NCI-H1092 treated with DMSO at 0.1 percent for 48 hours (cell line): ENCODE results near the gene SOSTDC1.
A peak's percentile ranks its signal among the peaks of the same experiment; 100 is the strongest.
"Not testable (repeated sequence)": the region's sequence is repeated elsewhere in the genome, so short reads cannot be mapped to it uniquely, and the experiment has no call there.

Source experiments
- DNase-seq: peaks from one replicate; lab custom pipeline; 2025; lab: John Stamatoyannopoulos, UW

The SOSTDC1 gene

DNA sequence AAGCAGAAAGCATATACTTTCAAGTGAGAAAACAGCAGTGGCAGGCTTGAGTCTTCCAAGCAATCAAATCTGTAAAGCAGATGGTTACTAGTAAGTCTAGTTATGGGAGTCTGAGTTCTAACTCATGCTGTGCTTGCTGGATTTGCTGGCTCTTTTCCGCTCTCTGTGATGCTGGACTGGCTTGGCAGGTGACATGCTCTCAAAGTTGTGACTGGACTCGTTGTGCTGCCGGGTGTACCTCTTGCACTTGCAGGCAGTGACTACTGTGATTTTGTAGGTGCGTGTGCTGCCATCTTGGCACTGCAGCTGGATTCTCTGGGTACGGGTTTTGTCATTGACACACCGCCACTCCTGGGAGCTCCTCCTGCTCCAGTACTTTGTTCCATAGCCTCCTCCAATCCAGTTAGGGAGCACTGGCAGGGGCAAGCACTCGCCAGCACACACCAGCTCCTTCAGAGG lies 3.1 kb downstream of the SOSTDC1 start:
- no peak for DNase-seq

DNA sequence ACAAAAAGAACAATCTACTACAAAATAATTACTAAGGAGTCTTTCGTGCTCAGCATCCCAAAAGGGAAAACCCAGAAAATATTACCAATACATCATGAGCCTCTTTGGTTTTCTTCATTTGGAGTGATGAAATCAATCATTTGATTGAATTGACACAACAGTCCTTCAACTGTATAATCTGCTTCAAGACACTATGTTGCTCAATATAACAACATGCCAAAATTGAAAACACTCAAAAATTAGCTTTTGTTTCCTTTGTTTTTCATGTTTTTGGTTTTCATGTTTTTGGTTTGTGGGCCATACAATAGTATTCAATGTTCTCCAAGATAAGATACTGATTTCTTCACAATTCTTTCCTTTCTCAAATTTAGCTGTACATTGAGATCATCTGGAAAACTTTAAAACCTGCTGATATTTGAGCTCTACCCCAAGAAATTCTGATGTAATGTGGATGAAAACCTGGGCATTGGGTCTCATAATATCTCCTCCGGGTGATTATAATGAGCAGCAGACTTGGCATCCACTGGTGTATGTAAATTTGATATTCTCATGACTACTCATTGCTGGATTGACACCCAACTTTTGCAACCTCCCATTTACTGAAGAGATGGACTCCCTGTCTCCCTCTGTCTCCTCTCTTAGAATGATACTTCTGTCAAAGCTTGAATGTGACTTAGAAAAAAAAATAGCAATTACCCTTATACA lies 4.6 kb downstream of the SOSTDC1 start:
- DNase-seq = no peak

DNA sequence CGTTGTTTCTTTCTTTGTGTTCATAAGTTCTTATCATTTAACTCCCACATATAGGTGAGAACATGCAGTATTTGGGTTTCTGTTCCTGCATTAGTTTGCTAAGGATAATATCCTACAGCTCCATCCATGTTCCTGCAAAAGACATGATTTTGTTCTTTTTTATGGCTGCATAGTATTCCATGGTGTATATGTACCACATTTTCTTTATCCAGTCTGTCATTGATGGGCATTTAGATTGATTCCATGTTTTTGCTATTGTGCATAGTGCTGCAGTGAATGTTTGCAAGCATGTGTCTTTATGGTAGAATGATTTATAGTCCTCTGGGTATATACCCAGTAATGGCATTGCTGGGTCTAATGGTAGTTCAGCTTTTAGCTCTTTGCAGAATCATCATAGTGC lies 9.2 kb downstream of the SOSTDC1 start:
- not testable (repeated sequence) for DNase-seq

DNA sequence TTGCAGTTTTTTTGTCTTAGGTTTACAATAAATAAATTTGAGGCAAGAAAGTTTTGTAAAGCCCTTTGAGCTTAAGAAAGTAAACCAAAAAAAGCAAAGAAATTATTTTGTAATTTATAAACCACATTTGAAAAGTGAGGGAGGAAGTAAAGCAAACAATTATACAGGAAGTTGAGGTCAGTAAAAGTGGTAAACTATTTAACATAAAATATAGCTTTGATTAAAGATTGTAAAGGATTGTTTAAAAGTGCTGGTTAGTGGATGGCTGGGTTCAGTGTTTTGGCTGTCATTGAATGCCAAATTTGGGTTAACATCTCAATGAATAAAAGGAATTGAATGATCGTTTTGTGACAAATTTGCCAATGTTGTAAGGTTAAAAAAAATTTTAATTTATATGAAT lies 9.9 kb downstream of the SOSTDC1 start:
- no peak for DNase-seq

DNA sequence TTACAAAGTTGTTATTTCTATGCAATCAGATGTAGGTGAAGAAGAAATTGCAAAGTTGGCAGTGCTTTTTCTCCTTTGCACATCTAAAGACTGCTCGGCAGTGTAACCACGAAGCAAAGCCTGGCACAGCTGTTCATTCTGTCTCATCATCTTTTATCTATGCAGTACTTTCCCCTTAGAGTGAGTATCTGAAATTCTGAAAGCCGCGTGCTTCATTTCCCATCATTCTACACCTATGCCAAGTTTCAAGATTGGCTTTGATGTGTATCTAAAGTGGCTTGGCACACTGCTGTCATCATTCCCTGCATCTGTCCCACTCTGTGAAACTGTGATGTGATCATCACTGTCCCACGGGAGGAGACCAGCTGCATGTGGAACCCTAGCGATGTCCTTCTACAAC lies 15.2 kb downstream of the SOSTDC1 start:
- DNase-seq = no peak

DNA sequence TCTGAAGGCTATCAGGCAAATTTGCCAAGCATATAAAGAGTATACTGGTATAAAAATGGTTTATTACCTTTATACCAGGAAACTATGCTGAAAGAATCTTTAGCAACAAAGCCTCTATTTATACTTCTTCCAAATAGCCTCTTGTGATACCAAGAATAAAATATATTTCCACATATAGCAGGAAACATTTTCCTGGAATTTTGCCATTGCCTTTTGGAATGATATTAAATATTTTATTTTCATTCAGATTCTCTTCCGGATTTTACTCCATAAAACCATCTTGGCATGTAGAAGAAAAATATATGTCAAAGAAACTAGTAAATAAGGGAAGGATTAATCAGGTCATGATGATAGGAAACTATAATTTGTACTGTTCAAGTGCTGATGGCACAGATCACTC lies 17.7 kb downstream of the SOSTDC1 start:
- no peak for DNase-seq

DNA sequence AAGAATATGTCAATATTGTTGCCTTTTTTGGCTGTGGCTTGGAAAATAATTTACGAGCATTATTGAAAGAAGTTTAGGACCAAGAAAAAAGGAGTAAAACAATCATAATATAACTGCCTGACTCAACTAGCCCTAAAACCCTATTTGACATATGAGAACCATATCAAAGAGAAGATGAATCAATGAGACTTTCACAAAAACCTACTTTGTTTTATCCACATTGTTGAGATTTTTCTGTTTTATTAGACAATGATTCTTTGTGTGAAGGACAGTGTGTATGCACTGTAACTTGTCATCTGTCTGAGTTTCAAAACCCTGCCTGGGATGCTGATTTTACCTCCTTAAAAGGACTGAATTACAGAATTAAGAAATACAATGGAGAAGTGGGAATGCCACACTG lies 19.0 kb downstream of the SOSTDC1 start:
- DNase-seq = no peak

DNA sequence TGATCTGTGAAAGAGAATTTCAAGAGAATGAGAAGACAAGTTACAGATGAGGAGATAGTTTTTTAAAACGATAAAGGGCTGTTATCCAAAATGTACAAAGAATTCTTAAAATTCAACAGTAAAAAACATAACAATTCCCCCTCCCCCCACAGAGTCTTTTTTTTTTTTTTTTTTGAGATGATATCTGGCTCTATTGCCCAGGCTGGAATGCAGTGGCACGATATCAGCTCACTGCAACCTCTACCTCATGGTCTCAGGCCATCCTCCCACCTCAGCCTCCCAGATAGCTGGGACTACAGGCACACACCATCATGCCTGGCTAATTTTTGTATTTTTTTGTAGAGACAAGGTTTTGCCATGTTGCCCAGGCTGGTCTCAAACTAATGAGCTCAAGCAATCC lies 21.7 kb downstream of the SOSTDC1 start:
- DNase-seq = not testable (repeated sequence)

DNA sequence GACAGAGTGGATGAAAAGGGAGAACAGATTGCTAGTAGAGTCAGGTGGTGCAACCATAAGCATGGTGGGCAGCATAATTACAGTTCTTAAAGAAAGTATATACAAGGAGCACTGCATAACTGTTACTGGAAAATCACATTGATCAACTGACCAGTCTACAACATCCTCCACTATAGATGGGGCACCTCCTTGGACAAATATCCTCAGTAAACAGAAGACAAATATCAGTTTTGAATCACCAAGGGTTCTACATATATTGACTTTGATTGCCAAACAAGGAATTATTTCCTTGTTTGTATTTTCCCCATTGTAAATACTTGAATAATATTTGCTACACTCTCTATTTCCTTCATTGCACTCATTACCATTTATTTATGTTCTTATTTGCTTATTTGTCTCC lies 26.6 kb downstream of the SOSTDC1 start:
- DNase-seq = no peak

DNA sequence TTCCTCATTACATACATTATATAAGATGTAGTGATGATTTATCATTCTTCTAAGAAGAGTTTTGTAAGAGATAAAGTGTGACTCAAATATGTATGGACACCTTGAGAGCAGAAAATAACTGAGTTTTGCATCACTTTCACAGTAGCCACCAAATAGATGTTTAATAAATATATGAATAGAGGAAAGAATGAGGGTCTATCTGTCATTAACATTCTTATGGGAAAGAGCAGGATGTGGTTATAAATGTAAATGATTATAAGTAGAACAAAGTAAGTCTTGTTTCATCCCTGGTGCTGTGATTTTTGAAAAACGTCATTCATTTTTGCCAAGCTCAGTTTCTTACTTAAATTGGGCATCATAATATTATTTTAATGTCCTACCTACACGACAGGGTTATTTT lies 29.2 kb downstream of the SOSTDC1 start:
- DNase-seq = no peak

DNA sequence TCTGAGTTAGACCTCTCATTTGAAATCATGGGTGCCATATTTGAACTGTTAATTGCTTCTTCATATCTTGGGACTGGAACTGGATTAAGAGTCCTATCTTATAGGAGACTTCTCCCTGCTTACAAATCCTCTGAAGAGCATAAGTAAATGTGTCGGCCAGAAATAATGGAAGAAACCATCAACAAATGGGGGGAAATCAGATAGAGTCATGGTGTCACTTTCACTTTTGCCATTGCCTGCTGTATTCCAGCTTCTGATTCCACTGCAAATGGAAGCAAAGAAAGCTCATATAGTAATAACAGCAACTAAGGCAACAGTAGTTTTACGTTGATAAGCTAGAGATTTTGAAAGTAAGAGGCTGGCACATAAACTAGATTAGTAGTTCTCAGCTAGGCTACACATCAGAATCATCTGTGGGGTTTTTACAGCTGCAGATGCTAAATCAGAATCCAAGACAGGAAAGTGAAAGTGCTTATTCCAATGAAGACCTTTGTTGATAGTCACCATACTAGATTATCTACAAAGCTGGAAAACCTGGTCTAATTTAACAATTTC lies 31.9 kb downstream of the SOSTDC1 start:
- DNase-seq = no peak

DNA sequence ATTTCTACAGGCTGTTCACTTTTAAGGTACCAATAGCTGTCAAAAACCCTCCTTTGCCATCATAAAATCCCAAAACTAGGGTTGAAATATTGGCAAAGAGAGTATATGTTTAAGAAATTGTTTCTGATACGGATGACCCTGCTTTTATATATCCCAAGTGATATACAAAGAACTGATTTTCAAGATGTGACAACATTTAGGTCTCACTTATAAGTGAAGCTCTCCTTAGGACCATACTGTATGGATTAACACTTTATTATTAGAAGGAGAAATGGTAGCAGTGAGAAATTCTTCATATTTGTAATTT lies 33.2 kb downstream of the SOSTDC1 start:
- no peak for DNase-seq

DNA sequence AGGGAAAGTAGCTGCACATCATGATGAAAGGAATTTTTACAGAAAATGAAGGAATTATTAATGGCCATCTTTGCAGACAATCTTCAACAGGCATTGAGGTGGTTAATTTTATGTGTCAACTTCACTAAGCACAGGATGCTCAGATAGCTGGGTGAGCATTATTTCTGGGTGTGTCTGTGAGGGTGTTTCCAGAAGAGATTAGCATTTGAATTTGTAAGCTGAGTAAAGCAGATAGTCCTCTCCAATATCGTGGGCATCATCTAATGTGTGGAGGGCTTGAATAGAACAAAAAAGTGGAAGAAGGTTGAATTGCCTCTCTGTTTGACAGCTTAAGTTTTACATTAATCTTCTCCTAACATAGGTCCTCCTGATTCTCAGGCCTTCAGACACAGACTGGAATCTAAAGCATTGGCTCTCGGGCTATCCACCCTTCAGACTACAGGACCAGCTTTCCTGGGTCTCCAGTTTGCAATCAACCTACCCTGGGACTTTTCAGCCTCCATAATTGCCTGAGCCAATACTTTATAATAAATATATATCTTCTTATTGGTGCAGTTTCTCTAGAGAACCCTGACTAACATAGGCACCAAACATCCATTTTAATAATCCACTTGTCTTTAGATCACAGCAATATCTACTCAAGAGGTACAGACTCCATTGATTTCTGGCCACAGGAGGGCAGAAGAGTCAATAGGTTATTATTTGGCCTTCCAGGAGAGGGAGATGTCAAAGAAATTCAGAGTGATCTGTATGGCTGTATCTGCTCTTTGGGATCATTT lies 33.7 kb downstream of the SOSTDC1 start:
- peak; percentile 41 for DNase-seq

DNA sequence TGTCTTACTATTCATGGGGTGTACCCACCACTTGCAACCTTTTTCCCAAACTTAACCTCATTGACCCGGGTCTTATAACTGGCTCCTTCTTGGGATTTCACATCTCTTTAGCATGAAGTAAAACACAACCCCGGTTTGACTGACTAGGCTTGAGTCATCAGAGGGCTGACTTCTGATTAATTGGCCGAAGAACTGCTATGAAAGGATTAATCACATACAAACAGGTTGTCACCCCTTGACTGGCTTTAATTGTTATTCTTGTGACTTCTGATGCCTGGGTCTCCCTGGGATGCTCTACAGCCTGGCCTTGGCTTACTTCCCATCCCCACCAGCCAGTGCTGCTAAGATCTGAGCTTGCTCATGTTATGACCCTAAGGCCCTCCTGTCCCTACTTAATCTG lies 35.4 kb downstream of the SOSTDC1 start:
- no peak for DNase-seq

DNA sequence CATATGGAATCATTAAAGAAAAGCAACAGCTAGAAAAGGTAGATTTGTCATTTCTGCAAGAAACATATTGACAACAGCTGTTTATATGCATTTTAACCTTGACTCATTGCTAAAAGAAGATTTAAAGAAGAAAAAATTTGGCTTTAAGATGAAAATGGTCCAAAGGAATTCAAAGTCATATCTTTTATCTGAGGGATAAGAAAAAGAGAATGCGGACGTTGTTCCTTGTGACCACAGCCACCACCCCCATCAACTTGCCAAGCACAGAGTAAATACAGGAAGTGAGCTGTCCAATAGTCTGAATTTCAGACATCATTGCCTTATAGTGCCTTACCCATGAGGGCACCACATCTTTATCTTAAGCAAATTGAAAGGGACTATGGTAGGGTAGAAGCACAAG lies 36.9 kb downstream of the SOSTDC1 start:
- no peak for DNase-seq

DNA sequence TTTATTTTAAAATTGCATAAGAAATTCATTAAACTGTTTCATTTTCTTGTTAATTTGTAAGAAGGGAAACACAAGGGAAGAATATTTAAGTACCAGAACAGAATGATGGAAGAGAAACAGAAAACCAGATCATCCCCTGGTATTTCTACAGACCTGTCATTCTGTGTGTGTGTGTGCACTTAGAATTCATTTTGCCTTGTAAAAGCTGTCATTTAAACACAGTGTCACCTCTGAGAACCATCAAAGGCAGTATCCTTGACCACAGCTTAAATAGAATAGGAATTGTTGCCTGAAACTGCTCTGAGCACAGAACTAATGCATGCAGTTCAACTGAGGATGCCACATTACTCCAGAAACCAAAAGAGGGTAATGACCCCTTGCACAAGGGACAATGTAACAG lies 37.4 kb downstream of the SOSTDC1 start:
- no peak for DNase-seq

DNA sequence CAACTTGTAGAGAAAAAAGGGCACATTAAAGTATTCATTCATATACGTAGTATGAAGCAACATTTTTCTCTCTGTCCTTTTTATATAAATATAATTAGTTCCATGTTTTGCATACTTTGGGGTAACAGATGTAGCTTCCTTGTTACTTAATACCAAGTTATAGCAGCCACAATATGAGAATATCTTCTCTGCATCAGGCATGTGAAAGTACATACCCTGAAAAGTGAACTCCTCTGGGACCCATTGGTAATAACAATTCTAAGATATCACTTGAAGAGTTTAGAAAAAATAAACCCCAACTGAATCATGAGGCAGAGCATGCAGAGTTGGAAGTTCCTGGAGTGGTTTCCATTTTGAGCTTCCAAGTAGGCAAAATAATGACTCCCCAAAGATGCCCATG lies 41.8 kb downstream of the SOSTDC1 start:
- DNase-seq = no peak

DNA sequence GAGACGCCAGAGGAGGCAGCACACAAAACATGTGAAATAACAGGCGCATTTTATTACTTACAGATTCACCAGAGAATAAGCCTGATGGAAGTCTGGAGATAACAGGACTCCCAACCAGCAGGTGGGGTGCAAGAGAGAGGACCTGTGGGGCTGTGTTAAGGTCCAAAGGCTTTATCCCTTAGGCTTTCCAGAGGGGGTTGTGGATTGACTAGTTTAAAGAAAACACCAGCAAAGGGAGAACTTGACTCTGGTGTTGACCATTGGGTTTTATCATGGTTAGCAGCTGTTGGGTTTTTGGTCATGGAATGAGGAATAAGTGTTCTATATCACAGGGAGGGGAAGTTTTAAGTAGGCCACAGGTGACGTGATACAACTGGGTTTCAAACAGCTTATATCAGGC lies 42.6 kb downstream of the SOSTDC1 start:
- no peak for DNase-seq

DNA sequence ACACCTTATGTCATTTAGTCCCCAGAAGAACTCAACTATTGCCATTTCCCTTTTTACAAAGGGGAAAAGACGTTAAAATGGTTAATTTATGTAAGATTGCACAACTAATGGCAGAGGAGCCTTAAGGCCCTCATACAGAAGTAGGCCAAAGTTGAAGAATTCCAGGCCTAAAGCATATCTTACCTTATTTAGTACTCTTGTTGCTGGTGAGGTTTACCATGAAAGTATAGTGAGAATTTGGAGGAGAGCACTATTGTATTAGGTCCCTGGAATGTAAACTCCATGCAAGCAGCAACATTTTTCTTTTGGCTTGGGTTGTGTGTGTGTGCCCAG lies 43.5 kb downstream of the SOSTDC1 start:
- DNase-seq = no peak

DNA sequence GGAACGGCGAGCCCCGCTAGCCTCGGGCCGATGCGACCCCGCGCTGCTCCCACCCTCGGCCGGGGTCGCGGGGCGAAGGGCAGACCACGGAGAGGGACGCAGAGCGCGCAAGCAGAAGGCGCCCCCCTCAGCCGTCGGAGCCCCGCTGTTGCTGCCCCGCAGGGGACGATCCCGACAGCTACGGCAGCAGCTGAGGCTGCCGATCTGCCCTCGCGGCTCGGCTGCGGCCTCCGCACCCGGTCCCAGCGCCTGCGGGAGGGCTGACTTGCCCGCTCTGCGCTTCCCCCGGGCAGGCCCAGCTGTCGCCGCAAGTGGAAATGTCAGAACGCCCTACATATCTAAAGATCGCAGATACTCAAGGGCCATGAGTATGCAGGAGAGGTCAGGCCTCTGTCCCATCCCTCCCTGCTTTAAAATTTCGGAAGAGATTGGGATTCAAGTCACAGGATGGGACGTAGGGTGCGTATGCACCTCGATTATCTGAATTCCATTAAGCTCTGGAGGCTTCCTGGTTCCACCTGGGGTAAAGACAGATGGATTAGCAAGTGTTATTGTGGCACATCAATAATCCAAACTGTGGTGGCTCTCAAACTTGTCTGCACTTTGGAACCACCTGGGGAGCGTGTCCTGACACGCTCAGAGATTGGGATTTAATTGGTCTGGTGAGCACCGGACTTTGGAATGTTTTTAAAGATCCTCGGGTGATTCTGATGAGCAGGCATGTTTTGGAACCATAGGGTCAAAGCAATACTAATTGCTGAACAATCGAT lies 44.0 kb downstream of the SOSTDC1 start, which contains the start of gene CRPPA:
Gene CRPPA, minus strand, starts transcription at position 206 of the 770 bp plus-strand sequence. CDS start 216 bp downstream, outside the sequence.
- DNase-seq = peak; percentile 60

DNA sequence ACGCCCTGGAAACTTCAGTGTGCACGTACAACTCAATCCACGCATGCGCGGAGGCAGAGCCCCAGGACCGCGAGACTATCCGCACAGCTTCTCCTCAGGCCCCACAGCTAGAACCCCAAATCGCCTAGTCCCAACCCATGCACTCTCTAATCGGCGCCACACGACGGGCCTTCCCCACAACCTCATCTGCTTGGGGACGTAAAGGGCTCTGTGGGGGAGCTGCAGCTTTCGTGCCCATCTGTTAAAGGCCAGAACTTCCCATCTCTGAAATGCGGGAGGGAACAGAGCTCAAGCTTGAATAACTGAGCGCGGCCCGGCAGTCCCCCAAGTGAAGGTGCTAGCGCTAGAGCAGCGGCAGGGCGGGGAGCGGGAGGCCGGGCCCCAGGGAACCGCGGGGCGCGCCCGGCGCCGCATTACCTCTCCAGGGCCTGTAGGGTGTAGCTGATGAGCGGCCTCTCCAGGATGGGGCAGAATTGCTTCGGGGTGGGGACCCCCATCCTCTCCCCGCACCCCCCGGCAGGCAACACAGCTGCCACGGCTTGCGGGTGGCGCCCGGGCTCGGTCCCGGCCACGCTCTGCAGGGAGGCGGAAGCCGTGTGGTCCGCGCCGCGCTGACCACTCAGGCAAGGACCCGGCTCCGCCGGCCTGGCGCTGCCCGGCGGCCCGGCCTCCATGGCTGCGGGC lies 44.7 kb downstream of the SOSTDC1 start:
- peak; percentile 95 for DNase-seq

DNA sequence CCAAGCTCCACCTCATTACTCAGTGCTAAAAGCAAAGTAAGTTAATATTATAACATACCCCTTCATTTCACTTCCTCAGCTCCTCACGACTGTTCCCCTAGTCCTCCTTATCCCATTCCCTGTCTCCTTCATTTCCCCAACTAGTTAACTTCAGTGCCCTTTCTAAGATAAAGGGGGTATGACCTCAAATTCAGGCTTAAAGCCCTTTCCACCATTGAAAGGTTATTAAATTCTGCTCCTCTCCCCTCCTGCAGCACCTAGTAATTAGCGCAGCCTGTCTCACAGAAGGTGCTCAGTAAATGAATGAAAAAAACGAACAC lies 45.2 kb downstream of the SOSTDC1 start:
- no peak for DNase-seq
